Lower lobe of right lung (tissue), 2 donors: ENCODE results near the gene SP140L. TPM values are rescaled to one million over a fixed set of nuclear protein-coding genes. Genes with fewer than 3 reads are reported as not detected.
A peak's percentile ranks its signal among the peaks of the same experiment; 100 is the strongest.

Experiments used
- ATAC-seq, 2 donors: fragments of 200-7000 bp; cut with Tn5 transposase; one replicate each; pipeline ENCODE4 v1.9.1; 2020 to 2022; ENCODE audit warnings: mild to moderate bottlenecking in 2 of 2, moderate library complexity in 2 of 2
- DNase-seq: peaks from one replicate; pipeline ENCODE4 v3.0.0-alpha.2; 2020
- H3K27ac ChIP-seq: fragments of 200-600 bp; one replicate; pipeline ENCODE4 v1.8.0; 2022
- H3K27me3 ChIP-seq: fragments of 200-600 bp; one replicate; pipeline ENCODE4 v1.8.0; 2022; ENCODE audit warnings: low read depth
- H3K36me3 ChIP-seq: fragments of 200-600 bp; one replicate; pipeline ENCODE4 v1.8.0; 2022; ENCODE audit warnings: mild to moderate bottlenecking
- H3K4me1 ChIP-seq: fragments of 200-600 bp; one replicate; pipeline ENCODE4 v1.8.0; 2022
- H3K4me3 ChIP-seq: fragments of 200-600 bp; one replicate; pipeline ENCODE4 v1.8.0; 2022; ENCODE audit warnings: mild to moderate bottlenecking
- H3K9me3 ChIP-seq: fragments of 200-600 bp; one replicate; pipeline ENCODE4 v1.8.0; 2022
- CTCF ChIP-seq: fragments of 200-600 bp; IDR thresholded peaks from one replicate; pipeline ENCODE4 v1.8.0; 2022; ENCODE audit warnings: antibody characterized with exemption, mild to moderate bottlenecking
- intact Hi-C: fragments of 100-400 bp; cut with DNase I; formaldehyde crosslinking; loops from one replicate; pipeline ENCODE4 v1.11.0; 2022
- total RNA-seq: library from RNA; stranded (reverse); fragmentation: NEBNext Ultra II Directional; extraction: Animal tissue kit (Norgen Biotek cat#: 25700); gene quantifications from one replicate; pipeline ENCODE4 v1.2.1, GENCODE V29; 2021
- donor health status: DM: no; HTN: yes; CAD: no; lungs with severe emphysema.

The SP140L gene
- total RNA-seq, 1 donor from 2014 or later = 34.0 TPM

- no peak for DNase-seq
- no peak for TF ChIP-seq CTCF
- H3K4me3 ChIP-seq = no peak overlapping the region
- peaks cover 13% of the 10 kb centered on the region for H3K9me3 ChIP-seq
- H3K27ac ChIP-seq = no peak overlapping the region
- intact Hi-C loops = no loop called here
- peak in 1 of 2 donors; percentile 34 for ATAC-seq
- H3K27me3 ChIP-seq = no peaks in the 10 kb centered on the region
- no peaks in the 10 kb centered on the region for H3K36me3 ChIP-seq
- H3K4me1 ChIP-seq = peaks cover 9% of the 10 kb centered on the region
These were observed 20.8 kb downstream of the SP140L start for GRCh38 chr2:230347659-230348305.

GRCh38 chr2:230348787-230349186 is 21.8 kb downstream of the SP140L start:
- no peak for DNase-seq
- no peak overlapping the region for H3K4me3 ChIP-seq
- peaks cover 9% of the 10 kb centered on the region for H3K4me1 ChIP-seq
- H3K9me3 ChIP-seq = peaks cover 13% of the 10 kb centered on the region
- H3K36me3 ChIP-seq = no peaks in the 10 kb centered on the region
- H3K27ac ChIP-seq = no peak overlapping the region
- intact Hi-C loops = no loop called here
- no peaks in the 10 kb centered on the region for H3K27me3 ChIP-seq
- no peak for ATAC-seq
- no peak for TF ChIP-seq CTCF

- no peak for DNase-seq
- intact Hi-C loops = no loop called here
- Histone ChIP-seq H3K27ac (no peak overlapping the region), H3K36me3 (peaks cover 22% of the 10 kb centered on the region), H3K4me1 (no peaks in the 10 kb centered on the region), H3K9me3 (no peaks in the 10 kb centered on the region), H3K27me3 (no peaks in the 10 kb centered on the region), H3K4me3 (no peak overlapping the region)
- no peak for TF ChIP-seq CTCF
- no peak for ATAC-seq
These were observed 29.1 kb downstream of the SP140L start for GRCh38 chr2:230356084-230356483.

- Histone ChIP-seq H3K27me3 (no peaks in the 10 kb centered on the region), H3K27ac (no peak overlapping the region), H3K9me3 (no peaks in the 10 kb centered on the region), H3K4me1 (no peaks in the 10 kb centered on the region), H3K36me3 (peaks cover 36% of the 10 kb centered on the region), H3K4me3 (no peak overlapping the region)
- intact Hi-C loops = no loop called here
- DNase-seq (no peak), ATAC-seq (no peak)
- no peak for TF ChIP-seq CTCF
These were observed 31.3 kb downstream of the SP140L start for GRCh38 chr2:230358305-230358704.

- Histone ChIP-seq H3K27me3 (no peaks in the 10 kb centered on the region), H3K4me3 (no peak overlapping the region), H3K9me3 (no peaks in the 10 kb centered on the region), H3K27ac (no peak overlapping the region), H3K4me1 (no peaks in the 10 kb centered on the region), H3K36me3 (peaks cover 36% of the 10 kb centered on the region)
- ATAC-seq (no peak), DNase-seq (no peak)
- intact Hi-C loops = no loop called here
- no peak for TF ChIP-seq CTCF
These were observed 33.0 kb downstream of the SP140L start for GRCh38 chr2:230360028-230360427.
